ENCODE measurements around the gene CTDSPL.

GRCh38 chr3:37897763-37898162 lies 36.1 kb downstream of the CTDSPL start:
- TF ChIP-seq, protein P1, sequence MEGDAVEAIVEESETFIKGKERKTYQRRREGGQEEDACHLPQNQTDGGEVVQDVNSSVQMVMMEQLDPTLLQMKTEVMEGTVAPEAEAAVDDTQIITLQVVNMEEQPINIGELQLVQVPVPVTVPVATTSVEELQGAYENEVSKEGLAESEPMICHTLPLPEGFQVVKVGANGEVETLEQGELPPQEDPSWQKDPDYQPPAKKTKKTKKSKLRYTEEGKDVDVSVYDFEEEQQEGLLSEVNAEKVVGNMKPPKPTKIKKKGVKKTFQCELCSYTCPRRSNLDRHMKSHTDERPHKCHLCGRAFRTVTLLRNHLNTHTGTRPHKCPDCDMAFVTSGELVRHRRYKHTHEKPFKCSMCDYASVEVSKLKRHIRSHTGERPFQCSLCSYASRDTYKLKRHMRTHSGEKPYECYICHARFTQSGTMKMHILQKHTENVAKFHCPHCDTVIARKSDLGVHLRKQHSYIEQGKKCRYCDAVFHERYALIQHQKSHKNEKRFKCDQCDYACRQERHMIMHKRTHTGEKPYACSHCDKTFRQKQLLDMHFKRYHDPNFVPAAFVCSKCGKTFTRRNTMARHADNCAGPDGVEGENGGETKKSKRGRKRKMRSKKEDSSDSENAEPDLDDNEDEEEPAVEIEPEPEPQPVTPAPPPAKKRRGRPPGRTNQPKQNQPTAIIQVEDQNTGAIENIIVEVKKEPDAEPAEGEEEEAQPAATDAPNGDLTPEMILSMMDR (IDR thresholded peaks at IDR 0.05) = no peak
- TF ChIP-seq POLR2A (IDR thresholded peaks at IDR 0.05) = no peak

Data from suprapubic skin (tissue), 3 donors.